ENCODE measurements around the gene SALL3. TPM values are rescaled to one million over a fixed set of nuclear protein-coding genes. Genes with fewer than 3 reads are reported as not detected.

The SALL3 gene
- total and polyA plus RNA-seq, 2 experiments from 2014 or later, result 0.30 to 1.1 TPM

- no peak overlapping the region for H3K27ac ChIP-seq
- no peak overlapping the region for H2AFZ ChIP-seq
- no peaks in the 10 kb centered on the region for H3K4me1 ChIP-seq (ENCODE audit: insufficient read depth)
- TF ChIP-seq, protein P1, sequence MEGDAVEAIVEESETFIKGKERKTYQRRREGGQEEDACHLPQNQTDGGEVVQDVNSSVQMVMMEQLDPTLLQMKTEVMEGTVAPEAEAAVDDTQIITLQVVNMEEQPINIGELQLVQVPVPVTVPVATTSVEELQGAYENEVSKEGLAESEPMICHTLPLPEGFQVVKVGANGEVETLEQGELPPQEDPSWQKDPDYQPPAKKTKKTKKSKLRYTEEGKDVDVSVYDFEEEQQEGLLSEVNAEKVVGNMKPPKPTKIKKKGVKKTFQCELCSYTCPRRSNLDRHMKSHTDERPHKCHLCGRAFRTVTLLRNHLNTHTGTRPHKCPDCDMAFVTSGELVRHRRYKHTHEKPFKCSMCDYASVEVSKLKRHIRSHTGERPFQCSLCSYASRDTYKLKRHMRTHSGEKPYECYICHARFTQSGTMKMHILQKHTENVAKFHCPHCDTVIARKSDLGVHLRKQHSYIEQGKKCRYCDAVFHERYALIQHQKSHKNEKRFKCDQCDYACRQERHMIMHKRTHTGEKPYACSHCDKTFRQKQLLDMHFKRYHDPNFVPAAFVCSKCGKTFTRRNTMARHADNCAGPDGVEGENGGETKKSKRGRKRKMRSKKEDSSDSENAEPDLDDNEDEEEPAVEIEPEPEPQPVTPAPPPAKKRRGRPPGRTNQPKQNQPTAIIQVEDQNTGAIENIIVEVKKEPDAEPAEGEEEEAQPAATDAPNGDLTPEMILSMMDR (IDR thresholded peaks at IDR 0.05; ENCODE audit: poor library complexity), result no peak
- TF ChIP-seq EZH2 (IDR thresholded peaks at IDR 0.05; ENCODE audit: borderline replicate concordance) (no peak), EZH2phosphoT487 (IDR thresholded peaks at IDR 0.05; ENCODE audit: low read depth, severe bottlenecking, unreplicated experiment) (no peak)
- no peaks in the 10 kb centered on the region for H3K9me2 ChIP-seq (replicated peaks; ENCODE audit: insufficient read depth)
- no peaks in the 10 kb centered on the region for H3K36me3 ChIP-seq (replicated peaks; ENCODE audit: insufficient read depth, low read depth)
- no peak overlapping the region for H3K4me3 ChIP-seq
- H4K20me1 ChIP-seq (ENCODE audit: insufficient read depth, poor library complexity, severe bottlenecking), result no peaks in the 10 kb centered on the region
- H3K79me2 ChIP-seq, result no peaks in the 10 kb centered on the region
- WGBS (ENCODE audit: low lambda C conversion rate, missing lambda C conversion rate), result 95% methylated on average over 36 of the region's 36 CpGs
- no peak overlapping the region for H3K4me2 ChIP-seq
- no peaks in the 10 kb centered on the region for H3K27me3 ChIP-seq
- H3K9me3 ChIP-seq (ENCODE audit: low read depth), result no peaks in the 10 kb centered on the region
- no peak for DNase-seq (ENCODE audit: low spot score)
Measured at GRCh38 chr18:79047556-79048244, 68.1 kb downstream of the SALL3 start.

GRCh38 chr18:79048245-79048632 lies 68.6 kb downstream of the SALL3 start:
- no peaks in the 10 kb centered on the region for H3K79me2 ChIP-seq
- no peaks in the 10 kb centered on the region for H3K9me2 ChIP-seq (replicated peaks; ENCODE audit: insufficient read depth)
- H3K36me3 ChIP-seq (replicated peaks; ENCODE audit: insufficient read depth, low read depth), result no peaks in the 10 kb centered on the region
- WGBS (ENCODE audit: low lambda C conversion rate, missing lambda C conversion rate), result 93% methylated on average over 8 of the region's 8 CpGs
- no peak for TF ChIP-seq EZH2 (IDR thresholded peaks at IDR 0.05; ENCODE audit: borderline replicate concordance)
- no peak for TF ChIP-seq EZH2phosphoT487 (IDR thresholded peaks at IDR 0.05; ENCODE audit: low read depth, severe bottlenecking, unreplicated experiment)
- TF ChIP-seq, protein P1 (IDR thresholded peaks at IDR 0.05; ENCODE audit: poor library complexity), result no peak
- H3K9me3 ChIP-seq (ENCODE audit: low read depth), result no peaks in the 10 kb centered on the region
- H2AFZ ChIP-seq, result no peak overlapping the region
- no peaks in the 10 kb centered on the region for H3K4me1 ChIP-seq (ENCODE audit: insufficient read depth)
- H4K20me1 ChIP-seq (ENCODE audit: insufficient read depth, poor library complexity, severe bottlenecking), result no peaks in the 10 kb centered on the region
- no peak for DNase-seq (ENCODE audit: low spot score)
- no peak overlapping the region for H3K4me2 ChIP-seq
- no peak overlapping the region for H3K27ac ChIP-seq
- H3K4me3 ChIP-seq, result no peak overlapping the region
- no peaks in the 10 kb centered on the region for H3K27me3 ChIP-seq

DNA sequence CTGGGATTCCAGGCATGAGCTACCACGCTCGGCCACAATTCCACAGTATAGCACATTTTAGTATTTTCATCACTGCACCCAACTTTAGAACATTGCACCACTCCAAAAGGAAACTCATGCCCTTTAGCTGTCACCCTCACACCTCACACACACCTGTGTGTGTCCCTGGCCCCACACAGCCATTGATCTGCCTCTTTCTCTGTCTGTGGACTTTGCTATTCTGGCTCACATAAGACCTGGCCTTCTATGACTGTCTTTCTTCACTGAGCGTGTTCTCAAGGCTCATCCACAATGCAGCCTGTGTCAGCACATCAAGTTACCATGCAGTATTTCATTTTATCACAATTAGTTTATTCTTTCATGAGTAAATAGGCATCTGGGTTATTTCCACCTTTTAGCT lies 69.9 kb downstream of the SALL3 start:
- 92% methylated on average over 3 of the region's 3 CpGs for WGBS (ENCODE audit: low lambda C conversion rate, missing lambda C conversion rate)
- DNase-seq (ENCODE audit: low spot score), result no peak
- H3K4me1 ChIP-seq (ENCODE audit: insufficient read depth), result no peaks in the 10 kb centered on the region
- TF ChIP-seq EZH2 (IDR thresholded peaks at IDR 0.05; ENCODE audit: borderline replicate concordance) (no peak), EZH2phosphoT487 (IDR thresholded peaks at IDR 0.05; ENCODE audit: low read depth, severe bottlenecking, unreplicated experiment) (no peak)
- TF ChIP-seq, protein P1 (IDR thresholded peaks at IDR 0.05; ENCODE audit: poor library complexity), result no peak
- no peak overlapping the region for H3K4me3 ChIP-seq
- H3K4me2 ChIP-seq, result no peak overlapping the region
- H3K36me3 ChIP-seq (replicated peaks; ENCODE audit: insufficient read depth, low read depth), result no peaks in the 10 kb centered on the region
- H3K79me2 ChIP-seq, result no peaks in the 10 kb centered on the region
- H3K27ac ChIP-seq, result no peak overlapping the region
- no peaks in the 10 kb centered on the region for H3K27me3 ChIP-seq
- no peak overlapping the region for H2AFZ ChIP-seq
- H3K9me2 ChIP-seq (replicated peaks; ENCODE audit: insufficient read depth), result no peaks in the 10 kb centered on the region
- H4K20me1 ChIP-seq (ENCODE audit: insufficient read depth, poor library complexity, severe bottlenecking), result no peaks in the 10 kb centered on the region
- H3K9me3 ChIP-seq (ENCODE audit: low read depth), result no peaks in the 10 kb centered on the region

Other genes with a start within 250 kb of the SALL3 start
- 16.9 and 23.8 TPM in 2 replicates for gene ATP9B, start 89.6 kb downstream of the SALL3 start, total RNA-seq
- gene ATP9B, start 89.6 kb downstream of the SALL3 start, polyA plus RNA-seq, result 12.9 and 14.6 TPM in 2 replicates